ENCODE measurements around the gene DOP1B.
"Not testable (repeated sequence)": the region's sequence is repeated elsewhere in the genome, so short reads cannot be mapped to it uniquely, and the experiment has no call there.

DOP1B gene

DNA sequence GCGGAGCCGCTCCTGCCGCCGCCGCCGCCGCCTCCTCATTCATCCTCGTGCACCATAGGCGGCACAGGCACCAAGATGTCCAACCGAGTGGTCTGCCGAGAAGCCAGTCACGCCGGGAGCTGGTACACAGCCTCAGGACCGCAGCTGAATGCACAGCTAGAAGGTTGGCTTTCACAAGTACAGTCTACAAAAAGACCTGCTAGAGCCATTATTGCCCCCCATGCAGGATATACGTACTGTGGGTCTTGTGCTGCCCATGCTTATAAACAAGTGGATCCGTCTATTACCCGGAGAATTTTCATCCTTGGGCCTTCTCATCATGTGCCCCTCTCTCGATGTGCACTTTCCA is 26.2 kb upstream of the DOP1B start:
- peak; percentile 76; the same call in 1 of the 2 replicates for TF ChIP-seq L3MBTL2 (conservative IDR thresholded peaks at IDR 0.05)
- POLR2A ChIA-PET; DNase-seq (ENCODE audit: extremely low spot score): not testable (repeated sequence)
- CTCF ChIA-PET, result interaction anchor here (1.2 kb wide), 1 partner anchor 8 kb away, joined by 4 read pairs; no protein-coding TSS in a partner anchor

GRCh38 chr21:36130839-36131238 is 25.8 kb upstream of the DOP1B start:
- POLR2A ChIA-PET; DNase-seq (ENCODE audit: extremely low spot score): not testable (repeated sequence)
- CTCF ChIA-PET, result interaction anchor here (1.2 kb wide), 1 partner anchor 8 kb away, joined by 4 read pairs; no protein-coding TSS in a partner anchor

DNA sequence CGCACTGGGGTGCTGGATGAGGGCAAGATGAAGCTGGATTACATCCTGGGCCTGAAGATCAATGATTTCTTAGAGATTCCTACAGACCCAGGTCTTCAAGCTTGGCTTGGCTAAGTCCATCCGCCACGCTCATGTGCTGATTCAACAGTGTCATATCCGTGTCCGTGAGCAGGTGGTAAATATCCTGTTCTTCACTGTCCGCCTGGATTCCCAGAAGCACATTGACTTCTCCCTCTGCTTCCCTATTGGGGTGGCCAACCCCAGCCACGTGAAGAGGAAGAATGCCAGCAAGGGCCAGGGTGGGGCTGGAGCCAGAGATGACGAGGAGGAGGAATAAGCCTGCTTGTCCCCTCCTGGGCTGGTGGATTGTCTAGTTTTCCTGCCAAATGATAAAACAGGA is 23.9 kb upstream of the DOP1B start:
- ChIA-PET POLR2A (interaction anchor here (0.7 kb wide), 1 partner anchor 187 kb away, joined by 3 read pairs; the partner anchor contains the start of gene MORC3), CTCF (interaction anchor here (0.9 to 1.0 kb wide), 2 partner anchors 9 to 14 kb away, joined by 3 read pairs; no protein-coding TSS in a partner anchor)
- no peak for TF ChIP-seq SP1 (IDR thresholded peaks at IDR 0.05)
- TF ChIP-seq ZNF384 (IDR thresholded peaks at IDR 0.05), result no peak
- no peak for TF ChIP-seq FOXM1 (IDR thresholded peaks at IDR 0.05; ENCODE audit: borderline replicate concordance)
- no peak for TF ChIP-seq NFRKB (IDR thresholded peaks at IDR 0.05)
- no peak for TF ChIP-seq ARNT (IDR thresholded peaks at IDR 0.05)
- TF ChIP-seq FOXA1 (IDR thresholded peaks at IDR 0.05), result no peak
- DNase-seq (ENCODE audit: extremely low spot score), result no peak

DNA sequence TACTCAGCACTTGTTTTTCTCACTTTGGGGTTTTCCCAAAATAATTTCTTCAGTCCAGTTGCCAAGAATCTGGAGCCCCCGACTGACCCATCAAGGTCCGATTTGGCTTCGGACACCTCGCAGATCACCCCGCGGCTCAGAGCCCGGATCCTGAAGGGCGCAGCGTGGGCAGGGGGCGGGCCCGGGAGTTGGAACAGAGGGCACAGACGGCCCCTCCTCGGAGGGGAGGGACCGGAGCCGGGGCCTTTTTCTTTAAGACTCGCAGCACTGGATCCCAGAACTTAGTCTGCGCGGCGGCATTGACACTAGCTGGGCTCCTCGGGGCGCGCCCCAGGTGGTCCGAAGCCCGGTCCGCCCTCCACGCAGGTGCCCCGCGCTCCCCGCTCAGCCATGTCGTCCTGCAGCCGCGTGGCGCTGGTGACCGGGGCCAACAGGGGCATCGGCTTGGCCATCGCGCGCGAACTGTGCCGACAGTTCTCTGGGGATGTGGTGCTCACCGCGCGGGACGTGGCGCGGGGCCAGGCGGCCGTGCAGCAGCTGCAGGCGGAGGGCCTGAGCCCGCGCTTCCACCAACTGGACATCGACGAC is 21.7 kb upstream of the DOP1B start, which contains the start of gene CBR3:
Gene CBR3, plus strand, starts transcription at position 277 of the 588 bp plus-strand sequence. Its CDS starts 114 bp downstream, at position 391.
- TF ChIP-seq SP1 (IDR thresholded peaks at IDR 0.05) (no peak), L3MBTL2 (conservative IDR thresholded peaks at IDR 0.05) (peak; percentile 92), LEF1 (IDR thresholded peaks at IDR 0.05; ENCODE audit: borderline replicate concordance) (no peak), ZNF384 (IDR thresholded peaks at IDR 0.05) (no peak)
- DNase-seq (ENCODE audit: extremely low spot score), result peak; percentile 39
- ChIA-PET POLR2A (interaction anchor here (1.6 kb wide), 2 partner anchors 20 to 21 kb away, joined by 3 read pairs; no protein-coding TSS in a partner anchor), CTCF (no interaction called here)

GRCh38 chr21:36135391-36136102 is 21.1 kb upstream of the DOP1B start:
- ChIA-PET POLR2A (interaction anchor here (0.6 to 2.1 kb wide), 8 partner anchors 15 to 245 kb away, joined by 3 to 7 read pairs (median 3); partner anchors contain the start of genes CBR1, MORC3 and SETD4), CTCF (interaction anchor here (0.6 to 1.0 kb wide), 3 partner anchors 14 to 124 kb away, joined by 3 read pairs; no protein-coding TSS in a partner anchor)
- DNase-seq (ENCODE audit: extremely low spot score), result peak; percentile 70
- TF ChIP-seq L3MBTL2 (conservative IDR thresholded peaks at IDR 0.05), result peak; percentile 61; the same call in 1 of the 2 replicates
- no peak for TF ChIP-seq FOXA1 (IDR thresholded peaks at IDR 0.05)

- CTCF ChIA-PET, result interaction anchor here (0.7 kb wide), 1 partner anchor 16 kb away, joined by 6 read pairs; no protein-coding TSS in a partner anchor
- DNase-seq (ENCODE audit: extremely low spot score); POLR2A ChIA-PET: not testable (repeated sequence)
Observed at GRCh38 chr21:36139791-36140190, 16.8 kb upstream of the DOP1B start.

DNA sequence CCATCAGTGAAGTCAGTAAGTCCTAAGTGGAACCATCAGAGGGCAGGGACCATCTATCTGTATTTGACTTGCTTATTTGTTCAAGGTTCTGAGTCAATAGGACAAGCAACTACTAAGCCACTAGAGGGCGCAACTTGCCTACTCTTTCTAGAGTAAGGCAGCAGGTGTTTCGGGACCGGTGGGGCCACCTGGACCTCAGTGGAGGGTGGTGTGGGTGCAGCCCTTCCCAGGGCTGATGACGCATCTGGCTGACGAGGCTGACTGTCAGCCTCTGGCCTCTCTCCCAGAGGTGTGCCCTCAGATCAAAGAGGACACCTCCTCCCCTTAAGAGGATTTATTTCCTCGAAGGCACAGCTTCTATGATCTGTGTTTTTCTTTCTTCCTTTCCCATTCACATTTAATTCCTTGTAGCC is 15.1 kb upstream of the DOP1B start:
- ChIA-PET POLR2A (no interaction called here), CTCF (interaction anchor here (0.7 to 1.5 kb wide), 4 partner anchors 9 to 79 kb away, joined by 3 to 6 read pairs (median 4); no protein-coding TSS in a partner anchor)
- DNase-seq (ENCODE audit: extremely low spot score), result peak; percentile 75
- no peak for TF ChIP-seq ARNT (IDR thresholded peaks at IDR 0.05)
- TF ChIP-seq FOXA1 (IDR thresholded peaks at IDR 0.05), result no peak
- no peak for TF ChIP-seq SUZ12 (IDR thresholded peaks at IDR 0.05)
- TF ChIP-seq BHLHE40 (IDR thresholded peaks at IDR 0.05; ENCODE audit: borderline replicate concordance), result no peak
- no peak for TF ChIP-seq CTBP1 (IDR thresholded peaks at IDR 0.05; ENCODE audit: borderline replicate concordance)
- TF ChIP-seq L3MBTL2 (conservative IDR thresholded peaks at IDR 0.05), result no peak
- no peak for TF ChIP-seq HDGF (IDR thresholded peaks at IDR 0.05; ENCODE audit: borderline replicate concordance)
- TF ChIP-seq SP1 (IDR thresholded peaks at IDR 0.05), result no peak
- no peak for TF ChIP-seq FOXM1 (IDR thresholded peaks at IDR 0.05; ENCODE audit: borderline replicate concordance)
- TF ChIP-seq TARDBP (IDR thresholded peaks at IDR 0.05), result no peak
- no peak for TF ChIP-seq LEF1 (IDR thresholded peaks at IDR 0.05; ENCODE audit: borderline replicate concordance)
- TF ChIP-seq NFRKB (IDR thresholded peaks at IDR 0.05), result no peak
- TF ChIP-seq FOXK2 (IDR thresholded peaks at IDR 0.05), result no peak
- TF ChIP-seq ZNF384 (IDR thresholded peaks at IDR 0.05), result no peak
- no peak for TF ChIP-seq PKNOX1 (IDR thresholded peaks at IDR 0.05)
- TF ChIP-seq ELF4 (IDR thresholded peaks at IDR 0.05), result no peak

DNA sequence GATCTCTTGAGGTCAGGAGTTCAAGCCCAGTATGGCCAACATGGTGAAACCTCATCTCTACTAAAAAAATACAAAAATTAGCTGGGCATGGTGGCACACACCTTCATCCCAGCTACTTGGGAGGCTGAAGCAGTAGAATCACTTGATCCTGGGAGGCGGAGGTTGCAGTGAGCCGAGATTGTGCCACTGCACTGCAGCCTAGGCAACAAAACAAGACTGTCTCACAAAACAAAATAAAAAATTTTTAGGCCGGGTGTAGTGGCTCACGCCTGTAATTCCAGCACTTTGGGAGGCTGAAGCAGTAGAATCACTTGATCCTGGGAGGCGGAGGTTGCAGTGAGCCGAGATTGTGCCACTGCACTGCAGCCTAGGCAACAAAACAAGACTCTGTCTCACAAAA is 12.4 kb upstream of the DOP1B start:
- POLR2A ChIA-PET; DNase-seq (ENCODE audit: extremely low spot score); CTCF ChIA-PET: not testable (repeated sequence)

- no peak for DNase-seq (ENCODE audit: extremely low spot score)
- CTCF ChIA-PET, result no interaction called here
- POLR2A ChIA-PET, result no interaction called here
- TF ChIP-seq LEF1 (IDR thresholded peaks at IDR 0.05; ENCODE audit: borderline replicate concordance) (no peak), ZNF384 (IDR thresholded peaks at IDR 0.05) (no peak), BHLHE40 (IDR thresholded peaks at IDR 0.05; ENCODE audit: borderline replicate concordance) (no peak), FOXM1 (IDR thresholded peaks at IDR 0.05; ENCODE audit: borderline replicate concordance) (no peak), ELF4 (IDR thresholded peaks at IDR 0.05) (no peak), CTBP1 (IDR thresholded peaks at IDR 0.05; ENCODE audit: borderline replicate concordance) (no peak)
Observed at GRCh38 chr21:36145259-36145658, 11.4 kb upstream of the DOP1B start.

All from HEK293T (cell line).